GM12878 (cell line): ENCODE measurements around the gene IER5. TPM values are rescaled to one million over a fixed set of nuclear protein-coding genes. Genes with fewer than 3 reads are reported as not detected.

Source experiments
- ATAC-seq: fragments of 200-7000 bp; cut with Tn5 transposase; 3 replicates; pipeline ENCODE4 v1.9.1; 2020; ENCODE audit warnings: mild to moderate bottlenecking, moderate library complexity
- BruUV-seq: library from RNA; stranded (reverse); fragments of 400-500 nt; replicated peaks from 2 replicates; lab custom pipeline; 2021; lab: Mats Ljungman, UMichigan
- CTCF ChIA-PET: fragments of 300-600 bp; sonication (Branson Sonifier 250); formaldehyde crosslinking; extraction: SDS; loops from one replicate; lab custom pipeline; 2021; ENCODE audit warnings: inconsistent platforms; lab: Yijun Ruan, JAX
- POLR2A ChIA-PET: fragments of 350-600 bp; formaldehyde crosslinking; extraction: SDS; loops from one replicate; lab custom pipeline; 2021; ENCODE audit warnings: inconsistent platforms; lab: Charles Lee
- RAD21 ChIA-PET: fragments of 300-600 bp; sonication (Branson Sonifier 250); formaldehyde crosslinking; loops from one replicate; lab custom pipeline; 2023; ENCODE audit warnings: antibody characterized with exemption; ENCODE audit not compliant: unreplicated experiment; lab: Charles Lee
- SMC1A ChIA-PET: fragments of 300-600 bp; sonication (Branson Sonifier 250); formaldehyde crosslinking; loops from one replicate; lab custom pipeline; 2023; ENCODE audit not compliant: unreplicated experiment, uncharacterized antibody; lab: Charles Lee
- DNase-seq: peaks from one replicate; pipeline ENCODE4 v3.0.0-alpha.2; 2011; ENCODE audit warnings: low read depth, low spot score
- FAIRE-seq: peaks from 3 replicates; lab custom pipeline; 2011; peaks lifted over from hg19 to GRCh38; lab: Jason Lieb, UNC
- H2AFZ ChIP-seq: 2 replicates; pipeline ENCODE4 v1.6.0; 2011; ENCODE audit warnings: low read depth, low read length, control low read depth; ENCODE audit not compliant: control insufficient read depth
- H3K27ac ChIP-seq: 2 replicates; pipeline ENCODE4 v1.5.1; 2011; ENCODE audit warnings: control low read depth; ENCODE audit not compliant: control insufficient read depth, insufficient read depth
- H3K27me3 ChIP-seq, 2 experiments: replicated peaks in 1 of 2; 2 replicates each; pipeline versions ENCODE4 v1.6.0 to v1.6.1; 2011; ENCODE audit warnings: low read length in 1 of 2; ENCODE audit not compliant: control insufficient read depth in 2 of 2, insufficient read depth in 2 of 2
- H3K36me3 ChIP-seq, 2 experiments: 2 replicates each; pipeline ENCODE4 v1.5.1; 2011; ENCODE audit warnings: low read length in 1 of 2; ENCODE audit not compliant: control insufficient read depth in 2 of 2, insufficient read depth in 2 of 2
- H3K4me1 ChIP-seq: 2 replicates; pipeline ENCODE4 v1.6.1; 2011; ENCODE audit warnings: mild to moderate bottlenecking, low read length, moderate library complexity, mixed read lengths; ENCODE audit not compliant: control insufficient read depth, insufficient read depth
- H3K4me2 ChIP-seq: 2 replicates; pipeline ENCODE4 v1.6.0; 2011; ENCODE audit warnings: control low read depth; ENCODE audit not compliant: control insufficient read depth, insufficient read depth
- H3K4me3 ChIP-seq: fragments of 200-600 bp; sonication (generic); 2 replicates; pipeline ENCODE4 v1.5.1; 2016
- H3K79me2 ChIP-seq: 2 replicates; pipeline ENCODE4 v1.6.0; 2011; ENCODE audit warnings: low read length; ENCODE audit not compliant: control insufficient read depth, insufficient read depth
- H3K9ac ChIP-seq: 2 replicates; pipeline ENCODE4 v1.8.0; 2011; ENCODE audit warnings: low read length, control low read depth, mixed read lengths; ENCODE audit not compliant: control insufficient read depth, insufficient read depth
- H3K9me3 ChIP-seq: replicated peaks from 3 replicates; pipeline ENCODE4 v1.5.1; 2011; ENCODE audit warnings: mild to moderate bottlenecking, low read length; ENCODE audit not compliant: control insufficient read depth, insufficient read depth
- H4K20me1 ChIP-seq: 2 replicates; pipeline ENCODE4 v1.6.0; 2011; ENCODE audit not compliant: control insufficient read depth, insufficient read depth
- ATF7 ChIP-seq: fragments of 450-650 bp; IDR thresholded peaks from 2 replicates; pipeline ENCODE4 v1.6.1; 2016; ENCODE audit warnings: low read depth, mild to moderate bottlenecking
- CHD4 ChIP-seq: fragments of 200-600 bp; sonication (generic); IDR thresholded peaks from 2 replicates; pipeline ENCODE4 v1.6.1; 2016; ENCODE audit warnings: mild to moderate bottlenecking
- CREM ChIP-seq: IDR thresholded peaks from 2 replicates; pipeline ENCODE4 v1.6.1; 2014; ENCODE audit warnings: antibody characterized with exemption, low read depth
- GATAD2B ChIP-seq: fragments of 450-650 bp; conservative IDR thresholded peaks from 2 replicates; pipeline ENCODE4 v1.6.1; 2017; ENCODE audit warnings: low read depth, mild to moderate bottlenecking, moderate library complexity
- HCFC1 ChIP-seq: fragments of 150-350 bp; IDR thresholded peaks from 2 replicates; pipeline ENCODE4 v1.6.1; 2014; ENCODE audit warnings: low read length
- HDAC6 ChIP-seq: fragments of 200-600 bp; sonication (generic); IDR thresholded peaks from one replicate; pipeline ENCODE4 v1.8.0; 2017; ENCODE audit warnings: antibody characterized with exemption; ENCODE audit not compliant: unreplicated experiment
- IRF3 ChIP-seq: fragments of 450-650 bp; IDR thresholded peaks from 2 replicates; pipeline ENCODE4 v1.6.1; 2014; ENCODE audit warnings: mild to moderate bottlenecking
- KAT2A ChIP-seq: conservative IDR thresholded peaks from 2 replicates; pipeline ENCODE4 v1.6.1; 2011; ENCODE audit warnings: low read depth, low read length; ENCODE audit not compliant: control insufficient read depth
- MYB ChIP-seq: fragments of 150-350 bp; IDR thresholded peaks from 2 replicates; pipeline ENCODE4 v1.6.1; 2014; ENCODE audit warnings: mild to moderate bottlenecking, low read depth, low read length, borderline replicate concordance
- RFX5 ChIP-seq: IDR thresholded peaks from 2 replicates; pipeline ENCODE4 v1.6.1; 2011; ENCODE audit warnings: low read depth, low read length, improper control_type of control experiment
- SIN3A ChIP-seq: IDR thresholded peaks from 2 replicates; pipeline ENCODE4 v1.6.1; 2012; ENCODE audit warnings: low read depth, low read length, improper control_type of control experiment
- SP1 ChIP-seq: IDR thresholded peaks from one replicate; pipeline ENCODE4 v1.6.1; 2011; ENCODE audit warnings: low read depth, low read length
- TAF1 ChIP-seq: IDR thresholded peaks from 2 replicates; pipeline ENCODE4 v1.6.1; 2011; ENCODE audit warnings: mild to moderate bottlenecking, low read depth, low read length, borderline replicate concordance
- ZNF207 ChIP-seq: fragments of 450-650 bp; IDR thresholded peaks from 2 replicates; pipeline ENCODE4 v1.6.1; 2014; ENCODE audit warnings: antibody characterized with exemption, mild to moderate bottlenecking, borderline replicate concordance
- WGBS: methylation state at CpG from one replicate; pipeline ENCODE4 v1.1.6; 2016; ENCODE audit warnings: low lambda C conversion rate; ENCODE audit not compliant: insufficient replicate concordance, insufficient coverage; ENCODE audit errors: missing lambda C conversion rate; 5-methylcytosine and 5-hydroxymethylcytosine counted together
- in situ Hi-C: fragments of 300-500 bp; cut with MboI; formaldehyde crosslinking; loops from 9 replicates; pipeline ENCODE4 v1.14.3; 2018; ENCODE audit warnings: mixed read lengths
- intact Hi-C: fragments of 100-400 bp; cut with micrococcal nuclease; formaldehyde crosslinking; loops from one replicate; pipeline ENCODE4 v1.14.2; 2022; ENCODE audit not compliant: unreplicated experiment
- polyA plus RNA-seq, 11 experiments: library from polyadenylated mRNA; depleted of rRNA in 4 of 11; unstranded in 6 of 11; stranded (reverse) in 5 of 11; fragments of >200 nt; fragmentation: Nextera tagmentation in 4 of 11; fragmentation: Illumina TruSeq in 1 of 11; extraction: Ambion mirVana in 4 of 11; extraction: Trizol in 1 of 11; gene quantifications; 1 replicate in 1 of 11; 2 replicates in 10 of 11; pipeline versions ENCODE4 v1.2.1 to v1.2.3, GENCODE V29; 2011 to 2016; ENCODE audit warnings: inconsistent platforms in 2 of 11, missing spikeins in 2 of 11, low read depth in 1 of 11
- total RNA-seq, 4 experiments: library from RNA; depleted of rRNA in 3 of 4; stranded (reverse); fragments of >200 nt in 3 of 4; fragmentation: Illumina TruSeq in 1 of 4; extraction: Trizol in 1 of 4; gene quantifications; 2 replicates each; pipeline versions ENCODE4 v1.2.1 to v1.2.3, GENCODE V29; 2013 to 2021
- TF ChIP-seq, protein P1 (sequence below): fragments of 450-650 bp; IDR thresholded peaks from 2 replicates; pipeline ENCODE4 v1.6.1; 2016; ENCODE audit warnings: mild to moderate bottlenecking

The IER5 gene
- total and polyA plus RNA-seq, 10 of the 15 experiments (the other 5 are each of a cell fraction or from before 2014, with no cell fraction given), result 4.3 to 75.2 (median 30.5) TPM

GRCh38 chr1:181108304-181108867 is 19.9 kb downstream of the IER5 start (continued):
- TF ChIP-seq GATAD2B (no peak), TAF1 (no peak), HDAC6 (no peak), SIN3A (no peak), CREM (no peak), RFX5 (no peak), ZNF207 (no peak), IRF3 (no peak)

DNA sequence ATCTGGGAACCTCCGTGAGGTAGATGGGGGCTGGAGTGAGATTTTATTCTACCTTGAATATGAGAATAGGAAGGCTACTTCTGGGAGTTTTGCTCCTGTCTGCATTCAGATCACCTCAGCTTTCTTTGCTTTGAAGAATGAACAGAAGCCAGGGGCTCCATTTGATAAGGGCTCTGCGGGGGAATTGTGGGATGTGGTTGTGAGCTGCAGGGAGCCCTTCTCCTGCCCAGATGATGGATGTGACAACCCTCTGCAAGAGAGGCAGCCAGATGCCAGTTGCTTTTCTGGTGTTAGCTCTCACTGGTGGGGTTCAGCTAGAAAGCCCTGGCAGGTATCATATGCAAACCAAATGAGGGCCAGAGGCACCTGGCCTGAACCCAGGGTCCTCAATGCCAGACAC is 21.5 kb downstream of the IER5 start:
- Histone ChIP-seq H3K4me1 (peaks cover 12% of the 10 kb centered on the region), H3K79me2 (no peaks in the 10 kb centered on the region), H3K4me3 (no peak overlapping the region), H3K9ac (no peak overlapping the region), H3K4me2 (no peak overlapping the region), H3K27me3 (no peaks in the 10 kb centered on the region), H3K36me3 (no peaks in the 10 kb centered on the region), H3K9me3 (no peaks in the 10 kb centered on the region), H3K27ac (no peak overlapping the region), H2AFZ (no peak overlapping the region), H4K20me1 (no peaks in the 10 kb centered on the region)
- ChIA-PET RAD21 (interaction anchor here (0.8 to 2.1 kb wide), 3 partner anchors 31 to 47 kb away, joined by 3 to 4 read pairs (median 4); no protein-coding TSS in a partner anchor), CTCF (interaction anchor here (1.5 to 38.4 kb wide), 2 partner anchors 18 to 30 kb away, joined by 4 to 1067 read pairs; no protein-coding TSS in a partner anchor), SMC1A (interaction anchor here (1.0 to 39.2 kb wide), 2 partner anchors 10 to 30 kb away, joined by 3 to 1399 read pairs; no protein-coding TSS in a partner anchor), POLR2A (interaction anchor here (16.3 kb wide), 1 partner anchor 20 kb away, joined by 256 read pairs; no protein-coding TSS in a partner anchor)
- intact Hi-C loops, result no loop called here
- DNase-seq, result no peak
- no peak for FAIRE-seq
- no peak for TF ChIP-seq ZNF207
- TF ChIP-seq, protein P1, sequence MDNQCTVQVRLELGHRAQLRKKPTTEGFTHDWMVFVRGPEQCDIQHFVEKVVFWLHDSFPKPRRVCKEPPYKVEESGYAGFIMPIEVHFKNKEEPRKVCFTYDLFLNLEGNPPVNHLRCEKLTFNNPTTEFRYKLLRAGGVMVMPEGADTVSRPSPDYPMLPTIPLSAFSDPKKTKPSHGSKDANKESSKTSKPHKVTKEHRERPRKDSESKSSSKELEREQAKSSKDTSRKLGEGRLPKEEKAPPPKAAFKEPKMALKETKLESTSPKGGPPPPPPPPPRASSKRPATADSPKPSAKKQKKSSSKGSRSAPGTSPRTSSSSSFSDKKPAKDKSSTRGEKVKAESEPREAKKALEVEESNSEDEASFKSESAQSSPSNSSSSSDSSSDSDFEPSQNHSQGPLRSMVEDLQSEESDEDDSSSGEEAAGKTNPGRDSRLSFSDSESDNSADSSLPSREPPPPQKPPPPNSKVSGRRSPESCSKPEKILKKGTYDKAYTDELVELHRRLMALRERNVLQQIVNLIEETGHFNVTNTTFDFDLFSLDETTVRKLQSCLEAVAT, result no peak
- no peak for TF ChIP-seq HDAC6
- no peak for TF ChIP-seq KAT2A
- TF ChIP-seq ATF7, result no peak
- TF ChIP-seq SP1, result no peak
- TF ChIP-seq MYB, result no peak
- TF ChIP-seq CHD4, result no peak
- TF ChIP-seq HCFC1, result no peak
- ATAC-seq, result no peak
- 47% methylated on average over 2 of the region's 2 CpGs for WGBS
- no TSS peak for BruUV-seq
- in situ Hi-C loops, result no loop called here
